HepG2 (cell line): ENCODE results near the gene FOLR1. TPM values are rescaled to one million over a fixed set of nuclear protein-coding genes. Genes with fewer than 3 reads are reported as not detected.

ENCODE experiments used
- ATAC-seq: fragments of 200-7000 bp; cut with Tn5 transposase; 3 replicates; pipeline ENCODE4 v1.9.1; 2020; ENCODE audit warnings: mild to moderate bottlenecking, moderate library complexity
- BruUV-seq: library from RNA; stranded (reverse); fragments of 400-500 nt; replicated peaks from 2 replicates; lab custom pipeline; 2021; lab: Mats Ljungman, UMichigan
- CTCF ChIA-PET: fragments of 300-600 bp; formaldehyde crosslinking; extraction: SDS; loops from one replicate; lab custom pipeline; 2021; ENCODE audit warnings: low total read pairs, inconsistent platforms, low intra/inter-chr PET ratio; lab: Yijun Ruan, JAX
- POLR2A ChIA-PET: fragments of 350-600 bp; sonication (Branson Sonifier 250); formaldehyde crosslinking; loops from one replicate; lab custom pipeline; 2020; ENCODE audit warnings: antibody characterized with exemption, inconsistent platforms; lab: Yijun Ruan, JAX
- DNase-seq: peaks from one replicate; pipeline ENCODE4 v3.0.0-alpha.2; 2015; ENCODE audit warnings: low spot score
- FAIRE-seq: peaks from 3 replicates; lab custom pipeline; 2011; peaks lifted over from hg19 to GRCh38; lab: Jason Lieb, UNC
- H2AFZ ChIP-seq: one replicate; pipeline ENCODE4 v1.6.1; 2011; ENCODE audit warnings: low read length, inconsistent platforms
- H3K27ac ChIP-seq: fragments of 300-600 bp; 3 replicates; pipeline ENCODE4 v1.8.0; 2011; ENCODE audit warnings: mixed run types, mild to moderate bottlenecking, mixed read lengths, low read length, inconsistent platforms; ENCODE audit not compliant: insufficient read depth; ENCODE audit errors: extremely low read length
- H3K27me3 ChIP-seq, 2 experiments: fragments of 200-600 bp in 1 of 2; 2 replicates in 1 of 2; 3 replicates in 1 of 2; pipeline versions ENCODE4 v1.6.0 to v1.8.0; 2011; ENCODE audit warnings: low read length in 2 of 2, mild to moderate bottlenecking in 2 of 2, moderate library complexity in 2 of 2, inconsistent platforms in 1 of 2; ENCODE audit not compliant: insufficient read depth in 2 of 2, control insufficient read depth in 1 of 2
- H3K36me3 ChIP-seq, 2 experiments: fragments of 200-600 bp in 1 of 2; replicated peaks in 1 of 2; 2 replicates in 1 of 2; 3 replicates in 1 of 2; pipeline versions ENCODE4 v1.5.1 to v1.8.0; 2011; ENCODE audit warnings: low read length in 2 of 2, inconsistent platforms in 1 of 2; ENCODE audit not compliant: insufficient read depth in 2 of 2, control insufficient read depth in 1 of 2
- H3K4me1 ChIP-seq: 2 replicates; pipeline ENCODE4 v1.5.1; 2012; ENCODE audit warnings: low read length, inconsistent platforms; ENCODE audit not compliant: insufficient read depth
- H3K4me2 ChIP-seq: 2 replicates; pipeline ENCODE4 v1.6.0; 2011; ENCODE audit warnings: low read depth, low read length, inconsistent platforms
- H3K4me3 ChIP-seq, 3 experiments: fragments of 200-600 bp in 1 of 3; sonication (generic), shearing (Covaris generic) in 1 of 3; replicated peaks in 1 of 3; 2 replicates each; pipeline ENCODE4 v1.5.1; 2011 to 2016; ENCODE audit warnings: low read length in 3 of 3, inconsistent platforms in 2 of 3, low read depth in 2 of 3, mild to moderate bottlenecking in 2 of 3, control low read depth in 1 of 3, mixed read lengths in 1 of 3; ENCODE audit not compliant: insufficient read depth in 1 of 3
- H3K79me2 ChIP-seq: one replicate; pipeline ENCODE4 v1.6.1; 2011; ENCODE audit warnings: low read length, inconsistent platforms; ENCODE audit not compliant: insufficient read depth
- H3K9ac ChIP-seq: 2 replicates; pipeline ENCODE4 v1.6.0; 2011; ENCODE audit warnings: mild to moderate bottlenecking, low read depth, low read length, inconsistent platforms; ENCODE audit not compliant: insufficient read depth
- H3K9me3 ChIP-seq: 2 replicates; pipeline ENCODE4 v1.5.1; 2012; ENCODE audit warnings: mild to moderate bottlenecking, low read length
- H4K20me1 ChIP-seq: 2 replicates; pipeline ENCODE4 v1.6.0; 2011; ENCODE audit warnings: inconsistent platforms, mild to moderate bottlenecking, low read length, moderate library complexity; ENCODE audit not compliant: insufficient read depth
- NR2C2 ChIP-seq: sonication (generic); formaldehyde crosslinking; IDR thresholded peaks from 2 replicates; pipeline ENCODE4 v1.4.0; 2020; ENCODE audit warnings: missing genetic modification reagents, mild to moderate bottlenecking, moderate library complexity, borderline replicate concordance
- PHB2 ChIP-seq: fragments of 450-650 bp; IDR thresholded peaks from 2 replicates; pipeline ENCODE4 v1.6.1; 2018; ENCODE audit not compliant: partially characterized antibody
- POLR2A ChIP-seq, 2 experiments: IDR thresholded peaks; 2 replicates each; pipeline ENCODE4 v1.6.1; 2011; ENCODE audit warnings: low read depth in 2 of 2, low read length in 2 of 2, mild to moderate bottlenecking in 1 of 2, moderate library complexity in 1 of 2; ENCODE audit not compliant: insufficient read depth in 1 of 2
- TBP ChIP-seq: sonication (generic); formaldehyde crosslinking; IDR thresholded peaks from 2 replicates; pipeline ENCODE4 v1.5.0; 2020; ENCODE audit warnings: missing genetic modification reagents
- ZNF326 ChIP-seq: sonication (generic); formaldehyde crosslinking; IDR thresholded peaks from 2 replicates; pipeline ENCODE4 v1.4.0; 2020; ENCODE audit warnings: missing genetic modification reagents, borderline replicate concordance
- ZNF563 ChIP-seq: sonication (generic); formaldehyde crosslinking; IDR thresholded peaks from 2 replicates; pipeline ENCODE4 v1.8.0; 2022; ENCODE audit warnings: mild to moderate bottlenecking, moderate library complexity, missing genetic modification reagents
- ZNF672 ChIP-seq: sonication (generic); formaldehyde crosslinking; IDR thresholded peaks from 2 replicates; pipeline ENCODE4 v1.8.1; 2022; ENCODE audit warnings: missing genetic modification reagents
- ZNF768 ChIP-seq: sonication (generic); formaldehyde crosslinking; IDR thresholded peaks from 2 replicates; pipeline ENCODE4 v1.4.0; 2020; ENCODE audit warnings: missing genetic modification reagents
- ZNF782 ChIP-seq: sonication (generic); formaldehyde crosslinking; IDR thresholded peaks from 2 replicates; pipeline ENCODE4 v1.4.0; 2020; ENCODE audit warnings: missing genetic modification reagents, mild to moderate bottlenecking, borderline replicate concordance
- whole genome bisulfite sequencing: methylation state at CpG from one replicate; pipeline ENCODE4 v1.1.6; 2017; ENCODE audit warnings: low lambda C conversion rate; 5-methylcytosine and 5-hydroxymethylcytosine counted together
- in situ Hi-C: cut with HindIII; loops from 2 replicates; pipeline ENCODE4 v1.10.0; 2017; ENCODE audit warnings: low pct_unique_long_range_greater_than_20kb; ENCODE audit not compliant: extremely low pct_ligation_motif_present
- intact Hi-C: fragments of 100-400 bp; cut with micrococcal nuclease; formaldehyde crosslinking; loops from one replicate; pipeline ENCODE4 v1.10.0; 2022; ENCODE audit not compliant: unreplicated experiment
- polyA plus RNA-seq, 8 experiments: library from polyadenylated mRNA; depleted of rRNA in 3 of 8; stranded (reverse) in 7 of 8; unstranded in 1 of 8; fragments of >200 nt; fragmentation: Illumina TruSeq in 4 of 8; extraction: Trizol in 4 of 8; gene quantifications; 2 replicates each; pipeline versions ENCODE4 v1.2.1 to v1.2.3, GENCODE V29; 2011 to 2016; ENCODE audit warnings: low read depth in 4 of 8, missing spikeins in 1 of 8, mixed read lengths in 1 of 8; ENCODE audit not compliant: insufficient read depth in 1 of 8
- total RNA-seq, 5 experiments: library from RNA; depleted of rRNA; stranded (reverse); fragments of >200 nt; fragmentation: Illumina TruSeq; extraction: Trizol; gene quantifications; 2 replicates each; pipeline ENCODE4 v1.2.3, GENCODE V29; 2016; ENCODE audit warnings: low read depth in 1 of 5

Gene FOLR1
- total and polyA plus RNA-seq, 2 of the 13 experiments (the other 11 are each of a cell fraction or from before 2014, with no cell fraction given) = 0.20 TPM; not detected in 1

GRCh38 chr11:72230764-72231365, 38.9 kb downstream of the FOLR1 start (continued):
- no peak for TF ChIP-seq NR2C2 (CRISPR knock-in tag)
- TF ChIP-seq TBP (CRISPR knock-in tag) = no peak
- TF ChIP-seq ZNF563 (CRISPR knock-in tag) = no peak
- no peak for TF ChIP-seq ZNF782
- TF ChIP-seq ZNF326 (CRISPR knock-in tag) = no peak
- TF ChIP-seq ZNF672 (CRISPR knock-in tag) = no peak

GRCh38 chr11:72231396-72232259, 39.7 kb downstream of the FOLR1 start:
- Histone ChIP-seq H3K36me3 (peaks cover 21 to 61% of the 10 kb centered on the region in 2 experiments; a peak in 4 of 5 replicates), H4K20me1 (no peaks in the 10 kb centered on the region), H3K27ac (no peak overlapping the region), H3K9ac (no peak overlapping the region), H2AFZ (no peak overlapping the region), H3K79me2 (no peaks in the 10 kb centered on the region), H3K4me1 (peaks cover 3% of the 10 kb centered on the region; the same call in 1 of the 2 replicates)
- FAIRE-seq = no peak
- CTCF ChIA-PET = no interaction called here
- POLR2A ChIA-PET = no interaction called here
- no peak for ATAC-seq
- no peak for DNase-seq
- WGBS = 98% methylated on average over 5 of the region's 9 CpGs
- TF ChIP-seq PHB2 (no peak), POLR2A (IDR thresholded peaks at IDR 0.05; ENCODE audit: insufficient read depth in 1 of 2, low read depth in 2 of 2, low read length in 2 of 2) (0 out of 4 replicates have a peak, but pooled peaks of 1 of the 2 experiments have one; percentile 25), ZNF768 (peak; percentile 90)
- TF ChIP-seq, all 625 proteins: peak for 2
- BruUV-seq = no TSS peak
- Histone ChIP-seq H3K4me3 (no peak overlapping the region), H3K27me3 (no peaks in the 10 kb centered on the region), H3K4me2 (no peak overlapping the region), H3K9me3 (no peaks in the 10 kb centered on the region)
- in situ Hi-C loops (no loop called here), intact Hi-C loops (no loop called here)
